OCI-LY1 (cell line): Measurements from ENCODE around the gene ZNF548.

Experiments
- H2AFZ ChIP-seq: fragments of 200-600 bp; sonication (generic), shearing (Covaris generic); 2 replicates; pipeline ENCODE4 v1.6.0; 2014; ENCODE audit warnings: antibody characterized with exemption, mild to moderate bottlenecking, low read length
- H3F3A ChIP-seq: fragments of 200-600 bp; sonication (generic), shearing (Covaris generic); 2 replicates; pipeline ENCODE4 v1.6.0; 2014; ENCODE audit warnings: mild to moderate bottlenecking, antibody characterized with exemption, low read length, moderate library complexity; ENCODE audit not compliant: insufficient read depth
- H3K27ac ChIP-seq: fragments of 200-600 bp; sonication (generic); 2 replicates; pipeline ENCODE4 v1.5.1; 2014; ENCODE audit warnings: low read length, mixed run types, mild to moderate bottlenecking, low read depth; ENCODE audit not compliant: poor library complexity, severe bottlenecking
- H3K27me3 ChIP-seq: fragments of 200-600 bp; sonication (generic); 2 replicates; pipeline ENCODE4 v1.6.0; 2014; ENCODE audit warnings: antibody characterized with exemption, mild to moderate bottlenecking, low read length, moderate library complexity; ENCODE audit not compliant: insufficient read depth
- H3K36me3 ChIP-seq: fragments of 200-600 bp; sonication (generic); 2 replicates; pipeline ENCODE4 v1.6.1; 2014; ENCODE audit warnings: mild to moderate bottlenecking, antibody characterized with exemption, low read length, moderate library complexity, mixed read lengths; ENCODE audit not compliant: insufficient read depth
- H3K4me1 ChIP-seq: fragments of 200-600 bp; sonication (generic); 2 replicates; pipeline ENCODE4 v1.5.1; 2014; ENCODE audit warnings: mild to moderate bottlenecking, low read length, moderate library complexity; ENCODE audit not compliant: insufficient read depth, severe bottlenecking
- H3K4me2 ChIP-seq: fragments of 200-600 bp; sonication (generic), shearing (Covaris generic); 2 replicates; pipeline ENCODE4 v1.6.1; 2014; ENCODE audit warnings: low read length
- H3K4me3 ChIP-seq: fragments of 200-600 bp; sonication (generic); 2 replicates; pipeline ENCODE4 v1.5.1; 2014; ENCODE audit warnings: low read length, low read depth, mild to moderate bottlenecking, mixed read lengths; ENCODE audit not compliant: poor library complexity, severe bottlenecking
- H3K79me2 ChIP-seq: fragments of 200-600 bp; shearing (Covaris generic); 2 replicates; pipeline ENCODE4 v1.6.1; 2016; ENCODE audit warnings: mixed run types, low read length, mixed read lengths; ENCODE audit not compliant: insufficient read depth
- H3K9ac ChIP-seq: fragments of 200-600 bp; sonication (generic), shearing (Covaris generic); 2 replicates; pipeline ENCODE4 v1.6.1; 2014; ENCODE audit warnings: mild to moderate bottlenecking, low read length, mixed read lengths
- H3K9me2 ChIP-seq: fragments of 200-600 bp; sonication (generic), shearing (Covaris generic); 2 replicates; pipeline ENCODE4 v1.6.1; 2014; ENCODE audit warnings: low read depth, mild to moderate bottlenecking, low read length, mixed read lengths
- H3K9me3 ChIP-seq: fragments of 200-600 bp; shearing (Covaris generic); 2 replicates; pipeline ENCODE4 v1.6.1; 2014; ENCODE audit warnings: low read length, mixed read lengths
- H4K20me1 ChIP-seq: fragments of 200-600 bp; sonication (generic), shearing (Covaris generic); 2 replicates; pipeline ENCODE4 v1.6.0; 2016; ENCODE audit warnings: mild to moderate bottlenecking, low read length; ENCODE audit not compliant: insufficient read depth
- CTCF ChIP-seq: fragments of 200-600 bp; sonication (generic), shearing (Covaris generic); IDR thresholded peaks from 2 replicates; pipeline ENCODE4 v1.5.1; 2017; ENCODE audit warnings: mild to moderate bottlenecking, antibody characterized with exemption, low read length, moderate library complexity, mixed read lengths
- EZH2 ChIP-seq: fragments of 200-600 bp; sonication (generic), shearing (Covaris generic); IDR thresholded peaks from 2 replicates; pipeline ENCODE4 v1.8.0; 2017; ENCODE audit warnings: borderline replicate concordance, mixed run types, mild to moderate bottlenecking, antibody characterized with exemption, low read length, moderate library complexity, mixed read lengths

The ZNF548 gene

GRCh38 chr19:57441979-57442752 lies 52.5 kb downstream of the ZNF548 start:
- Histone ChIP-seq H3K4me3 (no peak overlapping the region), H3K4me1 (peaks cover 7% of the 10 kb centered on the region), H2AFZ (no peak overlapping the region)

GRCh38 chr19:57443121-57443696 lies 53.6 kb downstream of the ZNF548 start:
- Histone ChIP-seq H2AFZ (no peak overlapping the region), H3K9ac (no peak overlapping the region), H4K20me1 (no peaks in the 10 kb centered on the region), H3F3A (no peaks in the 10 kb centered on the region), H3K27me3 (no peaks in the 10 kb centered on the region), H3K27ac (no peak overlapping the region), H3K79me2 (no peaks in the 10 kb centered on the region), H3K4me1 (peaks cover 7% of the 10 kb centered on the region), H3K4me2 (no peak overlapping the region), H3K9me3 (peaks cover 3% of the 10 kb centered on the region; the same call in 1 of the 2 replicates), H3K36me3 (peaks cover 73% of the 10 kb centered on the region), H3K9me2 (no peaks in the 10 kb centered on the region), H3K4me3 (no peak overlapping the region)
- TF ChIP-seq CTCF (no peak), EZH2 (no peak)

More at GRCh38 chr19:57441979-57442752, 52.5 kb downstream of the ZNF548 start:
- Histone ChIP-seq H3K9me3 (peaks cover 3% of the 10 kb centered on the region; the same call in 1 of the 2 replicates), H3K27me3 (no peaks in the 10 kb centered on the region), H3K9ac (no peak overlapping the region), H4K20me1 (no peaks in the 10 kb centered on the region), H3K79me2 (peaks cover 2% of the 10 kb centered on the region; the same call in 1 of the 2 replicates), H3K36me3 (peaks cover 75% of the 10 kb centered on the region), H3K27ac (no peak overlapping the region), H3F3A (no peaks in the 10 kb centered on the region), H3K9me2 (no peaks in the 10 kb centered on the region), H3K4me2 (no peak overlapping the region)
- no peak for TF ChIP-seq EZH2

GRCh38 chr19:57452307-57452706 lies 62.7 kb downstream of the ZNF548 start:
- no peak overlapping the region for H3K27ac ChIP-seq
- H3K4me1 ChIP-seq: no peaks in the 10 kb centered on the region
- H3K9me3 ChIP-seq: peaks cover 16% of the 10 kb centered on the region; the same call in 1 of the 2 replicates
- H3K9me2 ChIP-seq: no peaks in the 10 kb centered on the region
- TF ChIP-seq EZH2 (no peak), CTCF (no peak)
- no peaks in the 10 kb centered on the region for H3K79me2 ChIP-seq
- no peaks in the 10 kb centered on the region for H4K20me1 ChIP-seq
- no peaks in the 10 kb centered on the region for H3K27me3 ChIP-seq
- H3F3A ChIP-seq: no peaks in the 10 kb centered on the region
- H3K4me2 ChIP-seq: no peak overlapping the region
- no peak overlapping the region for H3K4me3 ChIP-seq
- H3K9ac ChIP-seq: no peak overlapping the region
- H2AFZ ChIP-seq: no peak overlapping the region
- no peaks in the 10 kb centered on the region; the same call in 1 of the 2 replicates for H3K36me3 ChIP-seq
